NCI-H460 (cell line): ENCODE results near the gene GMDS. TPM values are rescaled to one million over a fixed set of nuclear protein-coding genes. Genes with fewer than 3 reads are reported as not detected.

Experiments
- DNase-seq: peaks from one replicate; pipeline ENCODE4 v3.0.0-alpha.2; 2016; ENCODE audit warnings: low read depth; ENCODE audit errors: extremely low read depth
- polyA plus RNA-seq: library from polyadenylated mRNA; depleted of rRNA; stranded (reverse); fragments of >200 nt; gene quantifications from 2 replicates; pipeline ENCODE4 v1.2.3, GENCODE V29; 2014; cell fraction: nucleus; rRNA removed
- total RNA-seq: library from RNA; depleted of rRNA; stranded (reverse); fragments of >200 nt; shearing (Covaris generic); gene quantifications from 2 replicates; pipeline ENCODE4 v1.2.3, GENCODE V29; 2014; rRNA removed

The GMDS gene
- total RNA-seq: 14.4 and 20.3 TPM in 2 replicates
- polyA plus RNA-seq: 3.6 and 15.3 TPM in 2 replicates

GRCh38 chr6:2245103-2245876 is at the start of gene GMDS:
Gene GMDS, minus strand, starts transcription at chr6:2245605.
- peak; percentile 78 for DNase-seq

DNA sequence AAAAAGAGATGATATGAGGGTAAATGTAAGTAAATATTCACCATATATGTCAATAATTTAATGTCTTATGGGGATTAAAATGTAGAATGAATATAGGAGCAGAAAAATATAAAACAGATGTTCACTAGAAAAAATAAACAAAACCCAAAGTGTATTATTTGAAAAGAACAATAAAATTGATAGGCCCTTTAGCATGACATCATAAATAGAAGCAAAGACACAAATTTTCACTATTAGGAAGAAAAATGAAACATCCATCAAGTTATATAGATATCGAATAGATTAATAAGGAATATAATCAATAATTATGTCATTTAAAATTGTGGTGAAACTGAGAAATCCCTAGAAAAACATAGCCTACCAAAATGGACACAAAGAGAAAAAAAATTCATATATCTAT is 40.1 kb upstream of the GMDS start:
- DNase-seq: no peak

- DNase-seq: no peak
Measured at GRCh38 chr6:2275892-2276242, 30.5 kb upstream of the GMDS start.

DNA sequence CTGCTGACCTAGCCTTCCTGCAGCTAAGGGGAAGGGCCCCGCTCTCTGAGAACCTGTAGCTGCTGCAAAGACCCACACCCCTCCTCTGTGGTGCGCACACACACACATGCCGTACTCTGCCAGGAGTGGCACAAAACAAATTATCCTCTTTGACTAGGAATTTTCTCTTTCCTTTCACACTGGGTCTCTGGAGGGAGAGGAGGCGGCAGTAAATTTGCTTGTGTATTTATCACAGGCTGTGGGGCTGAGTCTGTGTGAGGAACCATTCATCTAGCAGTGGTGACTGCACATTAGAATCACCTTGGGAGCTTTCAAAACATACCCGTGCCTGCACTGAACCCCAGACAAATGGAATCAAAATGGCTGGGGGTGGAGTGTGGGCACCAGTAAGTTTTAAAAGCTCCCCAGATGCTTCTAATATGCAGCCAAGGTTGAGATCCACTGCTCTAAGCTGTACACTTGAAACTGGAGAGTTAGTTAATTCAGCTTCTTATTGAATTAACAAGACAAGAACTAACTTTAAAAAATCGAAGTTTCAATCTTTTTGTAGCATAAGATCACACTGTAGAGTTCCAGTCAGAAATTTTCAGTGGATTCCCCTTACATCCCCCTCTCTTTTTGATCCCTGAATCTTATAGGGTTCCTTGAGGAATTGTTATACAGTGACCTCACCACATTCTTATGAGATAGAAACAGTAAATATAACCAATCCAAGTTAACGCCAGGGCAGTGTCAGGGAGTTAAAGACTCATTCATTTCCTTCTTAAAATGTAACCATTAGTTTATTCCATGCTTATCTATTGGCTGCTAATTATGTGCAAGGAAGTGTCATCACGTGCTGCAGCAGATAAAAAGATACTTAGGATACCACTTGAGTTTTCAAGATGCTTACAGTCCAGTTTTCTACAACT is 29.8 kb upstream of the GMDS start:
- no peak for DNase-seq

DNA sequence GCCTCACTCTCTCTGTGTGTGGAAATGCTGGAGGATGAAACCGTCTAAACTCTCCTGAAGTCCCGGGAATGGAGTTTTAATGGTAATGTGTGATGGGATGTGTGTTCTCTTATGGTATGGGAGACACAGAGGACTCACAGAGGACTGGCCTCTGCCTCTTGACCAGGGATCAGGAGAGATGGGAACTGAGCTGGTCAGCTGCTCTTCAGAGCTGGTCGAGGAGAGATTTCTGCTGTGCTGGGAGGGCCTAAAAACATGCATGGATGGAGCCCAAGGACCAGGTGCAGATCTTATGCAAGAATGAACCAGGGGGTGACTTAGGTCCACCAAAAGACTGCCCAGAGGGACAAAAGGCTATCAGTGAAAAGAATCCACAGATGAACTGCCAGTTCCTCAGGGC is 27.3 kb upstream of the GMDS start:
- no peak for DNase-seq

DNA sequence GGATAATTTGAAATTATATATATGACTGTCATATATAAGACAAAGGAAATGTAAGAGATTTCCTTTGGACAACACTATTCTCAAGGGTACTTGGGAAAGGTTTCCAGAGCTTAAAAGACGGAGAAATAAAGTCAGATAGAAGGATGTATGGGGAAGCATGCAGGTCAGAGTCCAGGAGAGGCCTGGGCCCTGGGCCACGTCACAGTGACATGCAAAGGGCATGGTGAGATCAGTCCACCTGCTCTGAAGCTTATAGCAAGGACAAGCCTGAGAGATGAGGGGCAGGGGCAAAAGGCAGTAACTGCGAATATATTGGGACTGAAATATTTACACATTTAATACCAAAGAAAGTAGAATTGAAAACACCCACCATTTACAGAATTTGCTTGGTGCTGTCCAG is 24.6 kb upstream of the GMDS start:
- no peak for DNase-seq

DNA sequence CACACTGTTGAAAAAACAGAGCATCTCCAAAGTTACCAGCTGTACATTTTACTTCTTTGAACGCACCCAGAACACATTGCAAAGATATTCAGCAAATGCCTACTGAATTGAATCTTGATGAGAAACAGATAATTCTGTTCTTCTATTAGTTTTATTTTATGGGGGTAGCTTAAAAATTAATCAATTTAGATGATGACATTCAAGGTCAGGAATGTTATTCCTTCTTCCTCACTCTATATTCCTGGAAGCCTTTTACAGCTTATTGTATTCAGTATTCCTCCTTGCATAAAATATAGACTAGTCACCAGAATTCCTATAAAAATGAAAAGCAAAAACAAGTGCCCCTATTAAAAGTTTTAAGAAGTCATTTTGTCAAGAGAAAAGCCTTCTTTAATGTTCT is 21.4 kb upstream of the GMDS start:
- no peak for DNase-seq

DNA sequence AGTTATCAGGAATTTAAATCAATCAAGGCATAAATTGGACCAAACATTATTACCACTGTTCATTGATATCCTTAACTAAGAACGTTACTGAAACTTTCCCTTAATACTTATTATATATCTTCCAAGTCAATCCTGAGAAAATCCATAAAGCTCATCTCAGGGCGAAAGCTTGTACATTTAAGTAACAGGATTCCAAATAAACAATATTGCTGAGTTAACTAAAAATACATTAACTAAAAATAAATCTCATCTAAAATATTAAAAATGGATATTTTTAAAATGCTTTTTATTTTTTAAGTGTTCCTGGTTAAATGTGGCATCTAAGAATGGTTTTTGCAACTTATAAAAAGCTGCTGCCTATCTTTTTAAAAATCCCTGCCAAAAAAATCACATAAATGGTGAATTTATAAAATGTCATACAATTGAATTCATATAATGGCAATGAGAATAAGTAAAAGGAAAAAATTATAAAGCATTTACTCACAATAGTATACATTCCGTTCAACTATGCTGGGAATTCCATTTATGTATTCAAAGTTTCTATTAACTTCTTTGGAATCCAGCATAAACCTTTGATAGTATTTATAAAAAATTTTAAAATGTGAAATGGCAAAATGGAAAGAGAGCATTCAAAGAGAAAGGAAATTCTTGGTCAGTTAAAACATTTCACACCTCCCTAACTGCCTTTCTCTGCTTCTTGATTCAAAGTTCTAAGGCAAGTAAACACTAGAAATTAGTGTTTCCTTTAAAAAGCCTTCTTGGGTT is 20.8 kb upstream of the GMDS start:
- DNase-seq: no peak

GRCh38 chr6:2264932-2265331 is 19.5 kb upstream of the GMDS start:
- no peak for DNase-seq

- DNase-seq: no peak
Measured at GRCh38 chr6:2263896-2264295, 18.5 kb upstream of the GMDS start.

- no peak for DNase-seq
Measured at GRCh38 chr6:2259574-2259973, 14.2 kb upstream of the GMDS start.

DNA sequence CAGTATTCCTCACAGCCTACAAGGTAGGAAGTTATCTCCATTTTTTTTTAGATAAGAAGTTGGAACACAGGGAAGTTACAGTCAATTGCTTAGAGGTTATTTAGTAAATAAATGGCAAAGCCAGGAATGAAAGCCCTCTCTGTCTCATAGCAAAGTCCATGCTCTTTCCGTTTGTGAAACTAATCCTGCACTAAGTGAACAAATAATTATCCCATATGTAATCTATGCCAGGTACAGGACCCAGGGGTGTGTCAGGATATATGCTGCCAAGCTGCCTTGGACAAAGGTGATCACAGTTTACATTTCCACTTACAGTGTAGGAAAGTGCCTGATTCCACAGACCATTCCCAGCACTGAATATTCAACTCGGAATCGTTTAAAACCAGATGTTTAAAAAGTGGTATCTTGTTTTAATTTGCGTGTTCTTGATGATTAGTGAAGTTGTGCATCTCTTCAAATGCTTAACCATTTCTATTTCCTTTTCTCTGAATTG is 13.6 kb upstream of the GMDS start:
- DNase-seq: no peak

GRCh38 chr6:2258112-2258511 is 12.7 kb upstream of the GMDS start:
- DNase-seq: no peak

GRCh38 chr6:2257363-2257762 is 12.0 kb upstream of the GMDS start:
- no peak for DNase-seq

- no peak for DNase-seq
Measured at GRCh38 chr6:2254747-2255146, 9.3 kb upstream of the GMDS start.

DNA sequence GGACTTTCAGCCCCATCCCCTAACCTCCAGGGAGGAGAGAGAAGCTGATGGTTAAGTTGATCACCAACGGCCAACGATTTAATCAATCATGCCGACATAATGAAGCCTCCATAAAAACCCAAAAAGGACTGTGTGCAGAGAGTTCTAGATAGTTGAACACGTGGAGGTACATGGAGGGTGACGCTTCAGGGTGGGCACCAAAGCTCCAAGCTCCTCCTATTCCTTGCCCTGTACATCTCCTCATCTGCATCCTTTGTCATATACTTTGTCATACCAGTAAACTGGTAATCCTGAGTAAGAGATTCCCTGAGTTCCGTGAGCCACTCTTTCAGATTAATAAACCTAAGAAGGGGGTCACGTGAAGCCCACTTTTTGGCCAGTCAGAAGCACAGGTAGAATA is 3.7 kb upstream of the GMDS start:
- no peak for DNase-seq

DNA sequence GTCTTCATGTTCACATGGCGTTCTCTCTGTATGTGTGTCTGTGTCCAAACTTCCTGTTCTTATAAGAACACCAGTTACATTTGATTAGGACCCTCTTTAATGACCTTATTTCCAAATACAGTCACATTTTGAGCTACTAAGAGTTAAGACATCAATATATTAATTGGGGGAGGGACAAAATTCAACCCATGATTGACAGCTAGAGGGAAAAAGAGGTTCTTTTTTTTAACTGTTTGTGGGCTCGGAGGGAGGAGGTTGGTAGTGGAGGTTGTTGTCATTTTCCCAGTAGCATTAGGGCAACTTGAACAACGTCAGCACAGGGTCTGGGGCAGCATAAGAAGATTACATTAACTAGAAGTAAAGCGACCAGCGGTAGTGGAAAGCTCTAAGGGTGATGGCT is 2.3 kb upstream of the GMDS start:
- DNase-seq: no peak

GRCh38 chr6:2245877-2246863 is 765 bp upstream of the GMDS start:
- peak; percentile 30 for DNase-seq

DNA sequence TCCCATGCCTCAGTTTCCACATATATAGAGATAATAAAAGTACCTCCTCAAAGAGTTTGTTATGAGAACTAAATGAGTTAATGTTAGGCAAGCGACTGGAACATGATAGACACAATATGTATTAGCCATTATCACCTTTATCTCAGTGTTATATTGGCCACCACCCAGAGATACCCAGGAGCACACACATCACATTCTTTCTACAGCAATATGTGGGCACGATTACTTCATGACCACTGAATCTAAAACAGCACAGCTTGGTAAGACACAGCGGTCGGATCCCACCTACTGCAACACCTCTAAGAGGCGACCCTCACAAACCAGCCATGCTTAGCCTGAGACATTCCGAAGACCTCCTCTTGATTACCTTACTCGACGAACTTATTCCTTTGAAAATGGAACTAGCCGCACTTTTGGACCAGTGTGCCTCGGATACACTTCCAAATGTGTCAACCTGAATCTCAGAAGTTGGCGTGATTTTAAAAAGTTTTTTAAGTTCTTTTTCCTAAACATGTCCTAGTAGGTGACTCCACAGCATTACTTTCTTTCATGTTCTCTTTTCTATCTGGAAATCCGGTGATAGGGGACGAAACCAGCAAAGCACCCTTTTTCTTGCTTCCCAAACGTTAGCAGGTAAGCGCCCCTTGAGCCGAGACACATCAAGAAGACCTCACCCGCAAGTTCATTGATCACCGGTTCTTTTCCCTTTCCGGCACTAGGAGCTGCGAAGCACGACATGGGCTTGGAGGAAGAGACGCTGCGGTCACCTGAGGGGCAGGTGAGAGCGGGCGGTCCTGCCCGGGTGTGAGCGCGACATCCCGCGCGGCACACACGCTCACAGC is 923 bp downstream of the GMDS start:
- DNase-seq: no peak
